Keratinocyte (primary cell): ENCODE results near the gene NUCKS1.

Source experiments
- EZH2 ChIP-seq: IDR thresholded peaks from one replicate; pipeline ENCODE4 v1.6.1; 2012; ENCODE audit warnings: inconsistent platforms, mild to moderate bottlenecking, low read length, moderate library complexity
- TF ChIP-seq, protein P1 (sequence below), 3 experiments: IDR thresholded peaks in 1 of 3; conservative IDR thresholded peaks in 1 of 3; optimal IDR thresholded peaks in 1 of 3; 2 replicates in 2 of 3; 3 replicates in 1 of 3; pipeline versions ENCODE3 to v1.5.1; 2011; ENCODE audit warnings: low read length in 3 of 3, mild to moderate bottlenecking in 3 of 3, moderate library complexity in 2 of 3, control low read depth in 1 of 3, inconsistent platforms in 1 of 3; ENCODE audit not compliant: insufficient read depth in 2 of 3; ENCODE audit errors: extremely low read depth in 1 of 3

DNA sequence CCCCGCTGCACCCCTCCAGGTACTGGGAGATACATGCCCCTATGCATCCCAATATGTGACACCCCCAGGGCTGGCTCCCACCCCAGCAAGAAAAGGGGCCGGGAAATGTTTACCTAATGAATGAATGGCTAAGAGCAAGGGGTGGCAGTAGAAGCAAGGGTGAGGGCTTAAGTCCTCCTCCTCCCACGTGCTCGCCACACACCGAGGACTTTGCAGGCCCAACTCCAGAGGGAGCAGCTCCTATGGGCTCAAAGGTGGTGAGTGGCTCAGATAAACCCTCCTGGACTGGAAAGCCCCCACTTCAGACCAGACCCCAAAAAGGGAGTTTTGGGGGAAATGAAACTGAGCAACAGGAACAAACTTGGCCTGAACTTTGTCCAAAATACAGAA is 81.0 kb downstream of the NUCKS1 start:
- TF ChIP-seq EZH2 = no peak
- TF ChIP-seq, protein P1, sequence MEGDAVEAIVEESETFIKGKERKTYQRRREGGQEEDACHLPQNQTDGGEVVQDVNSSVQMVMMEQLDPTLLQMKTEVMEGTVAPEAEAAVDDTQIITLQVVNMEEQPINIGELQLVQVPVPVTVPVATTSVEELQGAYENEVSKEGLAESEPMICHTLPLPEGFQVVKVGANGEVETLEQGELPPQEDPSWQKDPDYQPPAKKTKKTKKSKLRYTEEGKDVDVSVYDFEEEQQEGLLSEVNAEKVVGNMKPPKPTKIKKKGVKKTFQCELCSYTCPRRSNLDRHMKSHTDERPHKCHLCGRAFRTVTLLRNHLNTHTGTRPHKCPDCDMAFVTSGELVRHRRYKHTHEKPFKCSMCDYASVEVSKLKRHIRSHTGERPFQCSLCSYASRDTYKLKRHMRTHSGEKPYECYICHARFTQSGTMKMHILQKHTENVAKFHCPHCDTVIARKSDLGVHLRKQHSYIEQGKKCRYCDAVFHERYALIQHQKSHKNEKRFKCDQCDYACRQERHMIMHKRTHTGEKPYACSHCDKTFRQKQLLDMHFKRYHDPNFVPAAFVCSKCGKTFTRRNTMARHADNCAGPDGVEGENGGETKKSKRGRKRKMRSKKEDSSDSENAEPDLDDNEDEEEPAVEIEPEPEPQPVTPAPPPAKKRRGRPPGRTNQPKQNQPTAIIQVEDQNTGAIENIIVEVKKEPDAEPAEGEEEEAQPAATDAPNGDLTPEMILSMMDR (optimal IDR thresholded peaks at IDR 0.05 in 1 of 3, IDR thresholded peaks at IDR 0.05 in 1 of 3, conservative IDR thresholded peaks at IDR 0.05 in 1 of 3; ENCODE audit: extremely low read depth in 1 of 3, insufficient read depth in 2 of 3, low read length in 3 of 3) = no peak
